Measurements from ENCODE around the gene APOBEC4.

Gene APOBEC4

GRCh38 chr1:183602510-183602909 lies 50.6 kb downstream of the APOBEC4 start:
- POLR2A ChIA-PET, result no interaction called here
- TF ChIP-seq LEF1 (IDR thresholded peaks at IDR 0.05; ENCODE audit: borderline replicate concordance), result no peak
- no peak for TF ChIP-seq BHLHE40 (IDR thresholded peaks at IDR 0.05; ENCODE audit: borderline replicate concordance)
- TF ChIP-seq SUZ12 (IDR thresholded peaks at IDR 0.05), result no peak
- no peak for TF ChIP-seq ARNT (IDR thresholded peaks at IDR 0.05)
- no peak for TF ChIP-seq PKNOX1 (IDR thresholded peaks at IDR 0.05)
- no peak for TF ChIP-seq ELF4 (IDR thresholded peaks at IDR 0.05)
- TF ChIP-seq ZNF384 (IDR thresholded peaks at IDR 0.05), result no peak
- no peak for TF ChIP-seq NFRKB (IDR thresholded peaks at IDR 0.05)
- CTCF ChIA-PET, result no interaction called here
- DNase-seq (ENCODE audit: extremely low spot score), result no peak

GRCh38 chr1:183600634-183601033 lies 52.5 kb downstream of the APOBEC4 start:
- DNase-seq (ENCODE audit: extremely low spot score), result no peak
- CTCF ChIA-PET, result interaction anchor here (0.6 kb wide), 1 partner anchor 279 kb away, joined by 3 read pairs; no protein-coding TSS in a partner anchor
- TF ChIP-seq PKNOX1 (IDR thresholded peaks at IDR 0.05), result no peak
- no peak for TF ChIP-seq TARDBP (IDR thresholded peaks at IDR 0.05)
- POLR2A ChIA-PET, result no interaction called here

GRCh38 chr1:183600136-183600535 lies 53.0 kb downstream of the APOBEC4 start:
- ChIA-PET POLR2A (no interaction called here), CTCF (interaction anchor here (0.6 kb wide), 1 partner anchor 279 kb away, joined by 3 read pairs; no protein-coding TSS in a partner anchor)
- no peak for DNase-seq (ENCODE audit: extremely low spot score)
- TF ChIP-seq HDGF (IDR thresholded peaks at IDR 0.05; ENCODE audit: borderline replicate concordance), result no peak
- no peak for TF ChIP-seq L3MBTL2 (conservative IDR thresholded peaks at IDR 0.05)
- no peak for TF ChIP-seq ELF4 (IDR thresholded peaks at IDR 0.05)
- TF ChIP-seq LEF1 (IDR thresholded peaks at IDR 0.05; ENCODE audit: borderline replicate concordance), result no peak
- no peak for TF ChIP-seq FOXK2 (IDR thresholded peaks at IDR 0.05)
- TF ChIP-seq ARNT (IDR thresholded peaks at IDR 0.05), result no peak
- no peak for TF ChIP-seq CTBP1 (IDR thresholded peaks at IDR 0.05; ENCODE audit: borderline replicate concordance)
- no peak for TF ChIP-seq FOXM1 (IDR thresholded peaks at IDR 0.05; ENCODE audit: borderline replicate concordance)
- TF ChIP-seq SP1 (IDR thresholded peaks at IDR 0.05), result no peak
- TF ChIP-seq NFRKB (IDR thresholded peaks at IDR 0.05), result no peak
- no peak for TF ChIP-seq ZNF384 (IDR thresholded peaks at IDR 0.05)
- no peak for TF ChIP-seq SUZ12 (IDR thresholded peaks at IDR 0.05)
- no peak for TF ChIP-seq FOXA1 (IDR thresholded peaks at IDR 0.05)
- TF ChIP-seq TARDBP (IDR thresholded peaks at IDR 0.05), result no peak
- no peak for TF ChIP-seq BHLHE40 (IDR thresholded peaks at IDR 0.05; ENCODE audit: borderline replicate concordance)
- no peak for TF ChIP-seq PKNOX1 (IDR thresholded peaks at IDR 0.05)

- POLR2A ChIA-PET, result no interaction called here
- no peak for DNase-seq (ENCODE audit: extremely low spot score)
- CTCF ChIA-PET, result no interaction called here
- TF ChIP-seq CTBP1 (IDR thresholded peaks at IDR 0.05; ENCODE audit: borderline replicate concordance) (no peak), SUZ12 (IDR thresholded peaks at IDR 0.05) (no peak), TARDBP (IDR thresholded peaks at IDR 0.05) (no peak), LEF1 (IDR thresholded peaks at IDR 0.05; ENCODE audit: borderline replicate concordance) (no peak), ARNT (IDR thresholded peaks at IDR 0.05) (no peak), SP1 (IDR thresholded peaks at IDR 0.05) (no peak)
These were observed 54.7 kb downstream of the APOBEC4 start for GRCh38 chr1:183598386-183598785.

- ChIA-PET POLR2A (no interaction called here), CTCF (no interaction called here)
- DNase-seq (ENCODE audit: extremely low spot score), result no peak
- no peak for TF ChIP-seq NFRKB (IDR thresholded peaks at IDR 0.05)
- TF ChIP-seq FOXA1 (IDR thresholded peaks at IDR 0.05), result no peak
- no peak for TF ChIP-seq FOXK2 (IDR thresholded peaks at IDR 0.05)
- TF ChIP-seq L3MBTL2 (conservative IDR thresholded peaks at IDR 0.05), result no peak
- TF ChIP-seq ARNT (IDR thresholded peaks at IDR 0.05), result no peak
- TF ChIP-seq SP1 (IDR thresholded peaks at IDR 0.05), result no peak
- TF ChIP-seq BHLHE40 (IDR thresholded peaks at IDR 0.05; ENCODE audit: borderline replicate concordance), result no peak
- no peak for TF ChIP-seq HDGF (IDR thresholded peaks at IDR 0.05; ENCODE audit: borderline replicate concordance)
- TF ChIP-seq SUZ12 (IDR thresholded peaks at IDR 0.05), result no peak
- TF ChIP-seq CTBP1 (IDR thresholded peaks at IDR 0.05; ENCODE audit: borderline replicate concordance), result no peak
- TF ChIP-seq PKNOX1 (IDR thresholded peaks at IDR 0.05), result no peak
These were observed 55.3 kb downstream of the APOBEC4 start for GRCh38 chr1:183597656-183598347.

GRCh38 chr1:183596500-183596899 lies 56.6 kb downstream of the APOBEC4 start:
- no peak for DNase-seq (ENCODE audit: extremely low spot score)
- CTCF ChIA-PET, result no interaction called here
- TF ChIP-seq ARNT (IDR thresholded peaks at IDR 0.05), result no peak
- no peak for TF ChIP-seq TARDBP (IDR thresholded peaks at IDR 0.05)
- no peak for TF ChIP-seq ZNF384 (IDR thresholded peaks at IDR 0.05)
- no peak for TF ChIP-seq HDGF (IDR thresholded peaks at IDR 0.05; ENCODE audit: borderline replicate concordance)
- TF ChIP-seq BHLHE40 (IDR thresholded peaks at IDR 0.05; ENCODE audit: borderline replicate concordance), result no peak
- TF ChIP-seq FOXA1 (IDR thresholded peaks at IDR 0.05), result no peak
- TF ChIP-seq LEF1 (IDR thresholded peaks at IDR 0.05; ENCODE audit: borderline replicate concordance), result no peak
- TF ChIP-seq SP1 (IDR thresholded peaks at IDR 0.05), result no peak
- TF ChIP-seq FOXK2 (IDR thresholded peaks at IDR 0.05), result no peak
- TF ChIP-seq CTBP1 (IDR thresholded peaks at IDR 0.05; ENCODE audit: borderline replicate concordance), result no peak
- no peak for TF ChIP-seq L3MBTL2 (conservative IDR thresholded peaks at IDR 0.05)
- no peak for TF ChIP-seq NFRKB (IDR thresholded peaks at IDR 0.05)
- no peak for TF ChIP-seq SUZ12 (IDR thresholded peaks at IDR 0.05)
- POLR2A ChIA-PET, result no interaction called here
